Astrocyte (in vitro differentiated cells and primary cell): ENCODE measurements around the gene REXO1.

ENCODE experiments used
- EZH2 ChIP-seq: IDR thresholded peaks from 2 replicates; pipeline ENCODE4 v1.6.1; 2012; ENCODE audit warnings: mild to moderate bottlenecking, low read length, inconsistent platforms; ENCODE audit not compliant: insufficient read depth
- TF ChIP-seq, protein P1 (sequence below): IDR thresholded peaks from 2 replicates; pipeline ENCODE4 v1.5.1; 2011; ENCODE audit warnings: low read depth, mild to moderate bottlenecking, inconsistent platforms, low read length, moderate library complexity; ENCODE audit not compliant: insufficient read depth

DNA sequence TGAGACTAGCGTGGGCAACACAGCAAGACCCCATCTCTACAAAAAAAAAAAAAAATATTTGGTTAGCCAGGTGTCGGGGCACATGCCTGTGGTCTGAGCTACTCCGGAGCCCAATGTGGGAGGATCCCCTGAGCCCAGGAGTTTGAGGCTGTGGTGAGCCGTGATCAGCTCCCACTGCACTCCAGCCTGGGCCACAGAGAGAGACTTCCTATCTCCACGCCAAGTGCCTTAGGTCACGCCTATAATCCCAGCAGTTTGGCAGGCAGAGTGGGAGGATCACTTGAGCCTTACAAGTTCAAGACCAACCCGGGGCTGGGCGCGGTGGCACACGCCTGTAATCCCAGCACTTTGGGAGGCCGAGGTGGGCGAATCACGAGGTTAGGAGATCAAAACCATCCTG, 48.2 kb upstream of the REXO1 start:
- TF ChIP-seq, protein P1, sequence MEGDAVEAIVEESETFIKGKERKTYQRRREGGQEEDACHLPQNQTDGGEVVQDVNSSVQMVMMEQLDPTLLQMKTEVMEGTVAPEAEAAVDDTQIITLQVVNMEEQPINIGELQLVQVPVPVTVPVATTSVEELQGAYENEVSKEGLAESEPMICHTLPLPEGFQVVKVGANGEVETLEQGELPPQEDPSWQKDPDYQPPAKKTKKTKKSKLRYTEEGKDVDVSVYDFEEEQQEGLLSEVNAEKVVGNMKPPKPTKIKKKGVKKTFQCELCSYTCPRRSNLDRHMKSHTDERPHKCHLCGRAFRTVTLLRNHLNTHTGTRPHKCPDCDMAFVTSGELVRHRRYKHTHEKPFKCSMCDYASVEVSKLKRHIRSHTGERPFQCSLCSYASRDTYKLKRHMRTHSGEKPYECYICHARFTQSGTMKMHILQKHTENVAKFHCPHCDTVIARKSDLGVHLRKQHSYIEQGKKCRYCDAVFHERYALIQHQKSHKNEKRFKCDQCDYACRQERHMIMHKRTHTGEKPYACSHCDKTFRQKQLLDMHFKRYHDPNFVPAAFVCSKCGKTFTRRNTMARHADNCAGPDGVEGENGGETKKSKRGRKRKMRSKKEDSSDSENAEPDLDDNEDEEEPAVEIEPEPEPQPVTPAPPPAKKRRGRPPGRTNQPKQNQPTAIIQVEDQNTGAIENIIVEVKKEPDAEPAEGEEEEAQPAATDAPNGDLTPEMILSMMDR, result no peak
- TF ChIP-seq EZH2, result no peak
